HG03457 (cell line): ENCODE results near the gene RIPOR3.
"Not testable (repeated sequence)": the region's sequence is repeated elsewhere in the genome, so short reads cannot be mapped to it uniquely, and the experiment has no call there.

Source experiments
- ATAC-seq: cut with Tn5 transposase; IDR thresholded peaks from one replicate; pipeline ENCODE4 v1.9.1; 2021; ENCODE audit warnings: moderate number of reproducible peaks; ENCODE audit not compliant: unreplicated experiment

The RIPOR3 gene

DNA sequence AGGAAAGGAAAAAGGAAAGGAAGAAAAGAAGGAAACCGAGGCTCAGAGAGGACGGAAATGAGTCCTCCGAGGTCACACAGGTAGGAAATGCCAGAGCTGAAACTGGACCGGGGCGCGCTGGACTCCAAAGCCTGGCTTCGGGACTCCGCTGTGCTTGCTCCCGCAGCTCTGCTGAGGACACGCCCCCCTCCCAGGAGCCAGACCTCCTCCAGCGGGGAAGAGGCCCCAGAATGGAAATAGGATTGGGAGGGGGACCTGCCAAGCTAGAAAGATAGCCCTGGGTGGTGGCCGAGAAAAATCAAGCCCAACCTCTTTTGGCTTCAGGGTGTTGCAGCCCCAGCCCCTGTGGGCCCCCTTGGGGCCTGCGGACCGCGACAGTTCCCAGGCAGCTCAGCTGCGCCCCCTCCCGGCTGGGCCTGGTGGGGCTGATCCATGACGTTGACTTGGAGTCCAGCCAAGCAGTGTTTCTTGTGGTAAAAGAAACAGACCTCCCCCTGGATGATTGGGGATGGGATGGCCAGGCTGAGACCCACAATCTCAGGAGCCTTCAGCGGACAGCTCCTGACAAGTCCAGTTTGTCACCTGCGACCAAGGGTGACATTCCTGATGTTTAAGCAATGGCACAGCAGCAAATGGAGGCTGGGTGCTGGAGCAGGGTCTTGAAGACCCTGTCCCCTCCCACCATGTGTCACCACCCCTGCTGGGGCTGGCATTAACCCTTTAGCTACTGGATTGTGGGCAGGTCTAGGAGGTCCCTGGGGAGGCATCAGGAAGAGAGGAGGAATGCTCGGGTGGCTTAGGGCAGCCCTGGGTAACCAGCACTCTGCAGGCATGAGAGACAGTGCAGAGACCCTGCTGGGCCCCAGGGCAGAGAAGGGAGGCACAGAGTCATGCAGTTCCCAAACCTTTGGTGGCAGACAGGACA, 55.4 kb downstream of the RIPOR3 start:
- no peak for ATAC-seq

- ATAC-seq = no peak
Measured at GRCh38 chr20:50635014-50635557, 56.3 kb downstream of the RIPOR3 start.

GRCh38 chr20:50634191-50634590, 57.2 kb downstream of the RIPOR3 start:
- no peak for ATAC-seq

GRCh38 chr20:50633361-50633760, 58.0 kb downstream of the RIPOR3 start:
- no peak for ATAC-seq

GRCh38 chr20:50632701-50633100, 58.6 kb downstream of the RIPOR3 start:
- ATAC-seq = no peak

GRCh38 chr20:50632236-50632635, 59.1 kb downstream of the RIPOR3 start:
- ATAC-seq = no peak

- ATAC-seq = no peak
Measured at GRCh38 chr20:50630578-50631263, 60.6 kb downstream of the RIPOR3 start.

- no peak for ATAC-seq
Measured at GRCh38 chr20:50629670-50630045, 61.7 kb downstream of the RIPOR3 start.

GRCh38 chr20:50628853-50629669, 62.3 kb downstream of the RIPOR3 start:
- no peak for ATAC-seq

DNA sequence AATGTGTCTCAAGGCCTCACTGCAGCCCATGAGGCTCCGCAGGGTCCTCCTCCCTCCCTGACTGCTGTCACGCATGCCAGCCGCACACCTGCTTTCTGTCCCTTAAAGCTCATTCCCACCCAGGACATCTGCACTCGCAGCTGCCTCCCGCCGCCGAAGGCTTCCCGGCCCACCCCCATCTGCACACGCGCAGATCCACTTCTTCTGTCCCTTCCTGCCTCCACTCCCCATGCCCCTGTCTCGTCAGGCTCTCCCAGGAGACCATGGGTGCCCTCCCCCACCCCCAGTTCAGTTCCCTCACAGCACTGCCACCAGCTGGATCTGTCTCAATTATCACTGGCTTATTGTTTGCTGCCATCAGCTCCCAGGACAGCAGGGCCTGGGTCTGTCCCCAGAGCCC, 63.0 kb downstream of the RIPOR3 start:
- no peak for ATAC-seq

DNA sequence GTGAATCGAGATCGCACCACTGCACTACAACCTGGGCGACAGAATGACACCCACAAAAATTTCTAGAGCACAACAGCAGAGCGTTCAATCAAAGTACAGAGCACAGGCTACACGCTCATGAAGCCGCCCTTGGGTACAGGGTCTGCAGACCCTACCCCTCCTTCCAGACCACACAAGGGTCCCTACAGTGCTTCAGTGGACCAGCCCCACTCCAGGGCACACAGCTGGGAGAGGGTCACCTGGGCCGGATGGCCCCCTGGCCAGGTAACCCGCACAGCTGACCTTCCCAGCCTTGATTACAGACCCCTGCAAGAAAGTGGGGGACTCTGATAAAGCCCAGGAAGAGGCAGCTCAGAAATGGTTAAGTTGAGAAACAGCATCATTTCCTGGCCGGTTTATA, 63.6 kb downstream of the RIPOR3 start:
- no peak for ATAC-seq

DNA sequence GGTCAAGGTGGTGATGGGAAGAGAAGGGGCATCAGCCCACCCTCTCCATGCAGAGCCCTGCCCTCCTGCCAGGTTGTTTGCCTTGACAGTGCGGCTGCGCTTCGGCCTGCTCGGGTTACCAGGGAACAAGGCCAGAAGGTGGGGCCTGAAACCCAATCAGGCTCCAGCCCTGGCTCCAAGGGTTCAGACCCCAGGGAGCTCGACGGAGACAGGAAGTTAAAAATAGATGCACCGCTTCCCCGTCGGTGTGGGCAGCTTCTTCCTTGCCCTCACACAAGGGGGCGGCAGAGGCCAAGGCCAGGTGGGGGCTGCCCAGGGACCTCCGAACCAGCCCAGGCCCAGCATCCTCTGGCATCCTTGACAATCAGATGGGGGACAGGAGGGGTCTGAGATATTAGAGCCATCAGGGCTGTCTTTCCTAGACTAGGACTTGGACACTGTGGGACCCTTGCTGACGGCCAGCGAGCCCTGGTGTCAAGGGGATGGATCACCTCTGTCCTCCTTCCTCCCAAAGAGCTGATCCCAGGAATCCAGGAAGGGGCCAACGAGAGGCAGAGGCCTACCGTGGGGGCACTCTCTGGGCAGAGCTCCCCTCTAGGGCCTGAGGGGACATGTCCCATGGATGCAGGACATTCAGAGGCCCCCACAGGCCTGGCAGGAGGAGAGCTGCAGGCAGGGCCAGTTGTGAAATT, 65.2 kb downstream of the RIPOR3 start:
- no peak for ATAC-seq

- ATAC-seq = no peak
Measured at GRCh38 chr20:50624351-50625016, 66.9 kb downstream of the RIPOR3 start.

DNA sequence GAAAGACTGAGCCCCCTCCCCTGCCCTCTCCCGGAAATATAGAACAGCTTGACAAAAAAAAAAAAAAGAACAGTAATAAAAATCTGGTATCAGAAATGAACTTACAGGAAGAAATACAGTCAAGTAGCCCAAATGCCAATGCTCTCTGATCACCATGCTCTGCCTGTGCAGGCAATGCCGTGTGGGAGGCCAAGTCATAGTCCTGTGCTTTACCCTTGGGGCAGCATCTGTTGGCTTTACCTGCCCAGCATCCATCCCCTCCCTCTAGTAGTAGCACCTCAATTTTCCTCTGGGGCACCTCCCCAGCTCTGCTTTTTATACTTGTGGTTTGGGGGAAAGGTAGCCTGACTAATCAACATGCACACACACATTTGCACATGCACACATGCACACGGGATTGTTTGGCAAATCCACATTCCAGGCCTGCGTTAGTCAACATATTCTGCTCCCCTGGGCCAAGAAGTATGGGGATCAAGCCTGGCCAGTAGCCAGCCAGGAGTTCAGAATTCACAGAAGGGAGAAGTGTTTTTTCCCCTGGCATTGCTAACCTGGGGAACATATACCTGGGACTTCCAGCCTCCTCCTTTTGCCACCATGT, 70.2 kb downstream of the RIPOR3 start:
- no peak for ATAC-seq

GRCh38 chr20:50620459-50620858, 70.9 kb downstream of the RIPOR3 start:
- ATAC-seq = not testable (repeated sequence)

DNA sequence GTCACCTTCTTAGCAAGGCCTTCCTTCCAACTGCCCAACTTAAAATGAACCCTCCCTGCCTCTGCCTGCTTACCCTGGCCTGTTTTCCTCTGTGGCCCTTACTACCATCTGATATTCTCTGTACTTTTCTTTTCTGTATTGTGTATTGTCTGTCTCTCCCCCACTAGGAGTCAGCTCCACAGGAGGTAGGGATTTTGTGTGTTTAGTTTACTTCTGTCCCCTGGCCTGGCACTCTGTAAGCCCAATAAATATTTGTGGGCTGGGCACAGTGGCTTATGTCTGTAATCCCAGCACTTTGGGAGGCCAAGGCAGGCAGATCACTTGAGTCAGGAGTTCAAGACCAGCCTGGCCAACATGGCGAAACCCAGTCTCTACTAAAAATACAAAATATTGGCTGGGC, 72.8 kb downstream of the RIPOR3 start:
- no peak for ATAC-seq

GRCh38 chr20:50617022-50617421, 74.3 kb downstream of the RIPOR3 start:
- no peak for ATAC-seq

- ATAC-seq = no peak
Measured at GRCh38 chr20:50615407-50615806, 75.9 kb downstream of the RIPOR3 start.

GRCh38 chr20:50613438-50614169, 77.7 kb downstream of the RIPOR3 start:
- no peak for ATAC-seq
